OCI-LY1 (cell line): Measurements from ENCODE around the gene BCCIP.

Experiments
- CTCF ChIP-seq: fragments of 200-600 bp; sonication (generic), shearing (Covaris generic); IDR thresholded peaks from 2 replicates; pipeline ENCODE4 v1.5.1; 2017; ENCODE audit warnings: mild to moderate bottlenecking, antibody characterized with exemption, low read length, moderate library complexity, mixed read lengths
- EZH2 ChIP-seq: fragments of 200-600 bp; sonication (generic), shearing (Covaris generic); IDR thresholded peaks from 2 replicates; pipeline ENCODE4 v1.8.0; 2017; ENCODE audit warnings: borderline replicate concordance, mixed run types, mild to moderate bottlenecking, antibody characterized with exemption, low read length, moderate library complexity, mixed read lengths

- TF ChIP-seq CTCF, result no peak
- no peak for TF ChIP-seq EZH2
These were observed 35.9 kb downstream of the BCCIP start for GRCh38 chr10:125859128-125859817.
